ENCODE data around the gene ZNF593OS. TPM values are rescaled to one million over a fixed set of nuclear protein-coding genes. Genes with fewer than 3 reads are reported as not detected.

Gene ZNF593OS
- total RNA-seq, 1 donor from 2014 or later: not detected

GRCh38 chr1:26160527-26161414, 10.9 kb downstream of the ZNF593OS start:
- no peak for DNase-seq (ENCODE audit: low spot score in 2 of 2)
- FAIRE-seq: no peak

GRCh38 chr1:26159743-26160039, 11.9 kb downstream of the ZNF593OS start:
- FAIRE-seq: no peak
- no peak for DNase-seq (ENCODE audit: low spot score in 2 of 2)

GRCh38 chr1:26158908-26159742, 12.5 kb downstream of the ZNF593OS start, which contains the start of gene FAM110D:
TSS of gene FAM110D (plus strand) at chr1:26159079. CDS start at chr1:26161292, 2,213 bp downstream.
- FAIRE-seq (no peak), DNase-seq (ENCODE audit: low spot score in 2 of 2) (no peak)

GRCh38 chr1:26158271-26158907, 13.2 kb downstream of the ZNF593OS start:
- DNase-seq (ENCODE audit: low spot score in 2 of 2) (no peak), FAIRE-seq (no peak)

GRCh38 chr1:26156285-26157038, 15.2 kb downstream of the ZNF593OS start:
- FAIRE-seq: no peak
- no peak for DNase-seq (ENCODE audit: low spot score in 2 of 2)

GRCh38 chr1:26155370-26156284, 16.0 kb downstream of the ZNF593OS start:
- DNase-seq (ENCODE audit: low spot score in 2 of 2) (no peak), FAIRE-seq (no peak)

GRCh38 chr1:26154750-26155149, 16.9 kb downstream of the ZNF593OS start:
- DNase-seq (ENCODE audit: low spot score in 2 of 2) (no peak), FAIRE-seq (no peak)

GRCh38 chr1:26153966-26154532, 17.6 kb downstream of the ZNF593OS start:
- FAIRE-seq (no peak), DNase-seq (ENCODE audit: low spot score in 2 of 2) (no peak)

GRCh38 chr1:26148887-26149286, 22.7 kb downstream of the ZNF593OS start:
- DNase-seq (ENCODE audit: low spot score in 2 of 2) (no peak), FAIRE-seq (no peak)

- FAIRE-seq (no peak), DNase-seq (ENCODE audit: low spot score in 2 of 2) (no peak)
Observed at GRCh38 chr1:26145960-26146294, 25.7 kb downstream of the ZNF593OS start.

- DNase-seq (ENCODE audit: low spot score in 2 of 2): peak; percentile 48 to 70
- FAIRE-seq: no peak
Observed at GRCh38 chr1:26145041-26145959, 26.3 kb downstream of the ZNF593OS start.

GRCh38 chr1:26142159-26142558, 29.5 kb downstream of the ZNF593OS start:
- FAIRE-seq: no peak
- no peak for DNase-seq (ENCODE audit: low spot score in 2 of 2)

- no peak for DNase-seq (ENCODE audit: low spot score in 2 of 2)
- FAIRE-seq: no peak
Observed at GRCh38 chr1:26138974-26139558, 32.6 kb downstream of the ZNF593OS start.

- FAIRE-seq: peak; percentile 21
- no peak for DNase-seq (ENCODE audit: low spot score in 2 of 2)
Observed at GRCh38 chr1:26134466-26134865, 37.2 kb downstream of the ZNF593OS start.

- DNase-seq (ENCODE audit: low spot score in 2 of 2) (no peak), FAIRE-seq (no peak)
Observed at GRCh38 chr1:26132834-26133167, 38.8 kb downstream of the ZNF593OS start.

- DNase-seq (ENCODE audit: low spot score in 2 of 2) (no peak), FAIRE-seq (no peak)
Observed at GRCh38 chr1:26132128-26132833, 39.4 kb downstream of the ZNF593OS start.

GRCh38 chr1:26130695-26131094, 40.9 kb downstream of the ZNF593OS start:
- no peak for FAIRE-seq
- DNase-seq (ENCODE audit: low spot score in 2 of 2): no peak

Data from frontal cortex (tissue), 4 donors.